Lower leg skin (tissue), 4 donors: Measurements from ENCODE around the gene UBE2M. TPM values are rescaled to one million over a fixed set of nuclear protein-coding genes. Genes with fewer than 3 reads are reported as not detected.

ENCODE experiments used
- DNase-seq, 2 donors: peaks; one replicate each; pipeline ENCODE4 v3.0.0-alpha.2; 2019; ENCODE audit warnings: low spot score in 2 of 2
- H3K4me3 ChIP-seq: fragments of 200-600 bp; sonication (generic); 2 replicates; pipeline ENCODE4 v1.5.1; 2017; ENCODE audit warnings: mild to moderate bottlenecking, low read depth; ENCODE audit not compliant: poor library complexity, severe bottlenecking
- CTCF ChIP-seq, 3 donors: fragments of 450-650 bp; IDR thresholded peaks; one replicate each; pipeline ENCODE4 v1.5.1; 2016; ENCODE audit warnings: antibody characterized with exemption in 3 of 3, mild to moderate bottlenecking in 3 of 3, moderate library complexity in 2 of 3
- POLR2A ChIP-seq, 2 donors: fragments of 450-650 bp; IDR thresholded peaks; one replicate each; pipeline ENCODE4 v1.6.1; 2016 to 2017; ENCODE audit warnings: antibody characterized with exemption in 2 of 2, mild to moderate bottlenecking in 1 of 2, moderate library complexity in 1 of 2
- WGBS, 2 donors: methylation state at CpG; one replicate each; pipeline ENCODE4 v1.1.5; 2018; 5-methylcytosine and 5-hydroxymethylcytosine counted together
- intact Hi-C: fragments of 100-400 bp; cut with DNase I; formaldehyde crosslinking; loops from one replicate; pipeline ENCODE4 v1.15.0; 2023; ENCODE audit warnings: low total_unique reads
- total RNA-seq, 4 donors: library from RNA; depleted of rRNA; stranded (reverse); fragments of >200 nt; gene quantifications; one replicate each; pipeline ENCODE4 v1.1.0, GENCODE V29; 2016

The UBE2M gene
- total RNA-seq, 4 donors from 2014 or later = 14.8 to 37.0 (median 23.6) TPM

- no peak overlapping the region for H3K4me3 ChIP-seq
- DNase-seq = peak in 1 of 2 donors; percentile 80
- TF ChIP-seq CTCF (IDR thresholded peaks at IDR 0.05) (no peak), POLR2A (IDR thresholded peaks at IDR 0.05) (no peak)
- intact Hi-C loops = no loop called here
- WGBS, 2 donors = 89 to 90% methylated on average over 7 to 8 of the region's 8 CpGs
Measured at GRCh38 chr19:58569943-58570670, 11.7 kb upstream of the UBE2M start.

GRCh38 chr19:58569191-58569942, 11.0 kb upstream of the UBE2M start:
- H3K4me3 ChIP-seq = no peak overlapping the region
- no peak for TF ChIP-seq CTCF (IDR thresholded peaks at IDR 0.05)
- no peak for TF ChIP-seq POLR2A (IDR thresholded peaks at IDR 0.05)
- 88 to 89% methylated on average over 6 of the region's 6 CpGs for WGBS, 2 donors
- intact Hi-C loops = no loop called here
- DNase-seq = peak in 1 of 2 donors; percentile 76

- WGBS, 2 donors = 83 to 91% methylated on average over 4 of the region's 4 CpGs
- no peak overlapping the region for H3K4me3 ChIP-seq
- intact Hi-C loops = no loop called here
- TF ChIP-seq CTCF (IDR thresholded peaks at IDR 0.05) (no peak), POLR2A (IDR thresholded peaks at IDR 0.05) (no peak)
- peak in 1 of 2 donors; percentile 69 for DNase-seq
Measured at GRCh38 chr19:58568453-58569130, 10.2 kb upstream of the UBE2M start.

GRCh38 chr19:58566989-58567388, 8.6 kb upstream of the UBE2M start:
- DNase-seq = peak in 1 of 2 donors; percentile 69
- no peak overlapping the region for H3K4me3 ChIP-seq
- WGBS, 2 donors = 95 to 98% methylated on average over 5 of the region's 5 CpGs
- intact Hi-C loops = no loop called here
- no peak for TF ChIP-seq POLR2A (IDR thresholded peaks at IDR 0.05)
- no peak for TF ChIP-seq CTCF (IDR thresholded peaks at IDR 0.05)

- peak in 1 of 2 donors; percentile 59 for DNase-seq
- TF ChIP-seq POLR2A (IDR thresholded peaks at IDR 0.05) (no peak), CTCF (IDR thresholded peaks at IDR 0.05) (no peak)
- H3K4me3 ChIP-seq = no peak overlapping the region
- intact Hi-C loops = no loop called here
- 53 to 57% methylated on average over 6 of the region's 6 CpGs for WGBS, 2 donors
Measured at GRCh38 chr19:58563823-58564222, 5.4 kb upstream of the UBE2M start.
